Body of pancreas (tissue), 4 donors: ENCODE results near the gene FUT9.

Experiments
- CTCF ChIP-seq, 7 experiments: fragments of 450-650 bp in 4 of 7; fragments of 200-600 bp in 3 of 7; sonication (generic) in 3 of 7; IDR thresholded peaks; one replicate each; pipeline ENCODE4 v1.5.1; 2016 to 2019; ENCODE audit warnings: antibody characterized with exemption in 7 of 7
- POLR2A ChIP-seq, 3 donors: fragments of 450-650 bp; IDR thresholded peaks; one replicate each; pipeline ENCODE4 v1.6.1; 2016; ENCODE audit warnings: antibody characterized with exemption in 3 of 3, mild to moderate bottlenecking in 2 of 3

GRCh38 chr6:96184798-96185197, 169.0 kb downstream of the FUT9 start:
- TF ChIP-seq CTCF (IDR thresholded peaks at IDR 0.05) (no peak), POLR2A (IDR thresholded peaks at IDR 0.05) (no peak)
